GM21515 (cell line): ENCODE results near the gene SYNJ1.
A peak's percentile ranks its signal among the peaks of the same experiment; 100 is the strongest.
"Not testable (repeated sequence)": the region's sequence is repeated elsewhere in the genome, so short reads cannot be mapped to it uniquely, and the experiment has no call there.

Experiments used
- ATAC-seq: cut with Tn5 transposase; IDR thresholded peaks from one replicate; pipeline ENCODE4 v1.9.1; 2021; ENCODE audit not compliant: unreplicated experiment

The SYNJ1 gene

GRCh38 chr21:32626621-32627196 is 101.1 kb downstream of the SYNJ1 start:
- no peak for ATAC-seq

- ATAC-seq: not testable (repeated sequence)
These were observed 109.6 kb downstream of the SYNJ1 start for GRCh38 chr21:32618218-32618617.

- no peak for ATAC-seq
These were observed 114.3 kb downstream of the SYNJ1 start for GRCh38 chr21:32613436-32614043.

DNA sequence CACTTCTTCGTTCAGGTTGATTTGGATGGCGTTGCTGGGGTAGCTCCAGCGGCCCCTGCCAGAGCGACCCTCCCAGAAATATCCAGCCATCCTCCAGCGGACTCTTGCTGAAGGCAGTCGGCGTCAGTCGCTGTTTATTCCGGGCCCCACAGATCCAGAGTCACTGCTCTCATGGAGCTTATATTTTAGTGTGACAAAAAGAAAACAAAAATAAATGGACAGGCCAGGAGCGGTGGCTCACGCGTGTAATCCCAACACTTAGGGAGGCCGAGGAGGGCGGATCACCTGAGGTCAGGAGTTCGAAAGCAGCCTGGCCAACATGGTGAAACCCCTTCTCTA is 114.8 kb downstream of the SYNJ1 start:
- no peak for ATAC-seq

GRCh38 chr21:32612075-32612998 is 115.5 kb downstream of the SYNJ1 start, which contains the start of gene CFAP298:
TSS of gene CFAP298 (minus strand) at chr21:32612377. CDS start at chr21:32612243, 134 bp downstream.
- ATAC-seq: peak; percentile 93

DNA sequence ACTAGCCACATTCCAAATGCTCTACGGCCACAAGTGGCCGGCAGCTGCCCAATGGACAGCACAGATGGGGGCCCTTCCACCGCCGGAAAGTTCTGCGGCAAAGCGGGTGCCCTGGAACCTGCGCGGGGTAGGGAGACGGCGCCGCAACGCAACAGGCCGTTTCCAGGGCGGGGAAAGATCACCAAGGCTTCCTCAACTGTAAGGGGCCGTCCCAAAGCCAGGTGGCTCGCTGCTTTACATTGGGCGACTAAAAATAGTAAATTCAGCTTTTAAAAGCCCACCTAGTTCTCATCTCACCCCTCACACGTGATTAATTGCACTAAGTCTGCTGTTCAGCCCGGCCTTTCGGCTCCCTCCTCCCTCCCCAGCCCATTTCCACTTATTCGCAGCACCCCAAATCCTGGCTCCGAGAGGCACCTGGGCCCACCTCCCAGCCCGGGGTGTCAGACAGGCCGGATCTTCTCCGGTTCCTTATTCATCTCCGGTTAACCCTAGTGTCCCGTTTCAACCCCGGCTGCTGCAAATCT is 116.3 kb downstream of the SYNJ1 start:
- ATAC-seq: peak; percentile 17

DNA sequence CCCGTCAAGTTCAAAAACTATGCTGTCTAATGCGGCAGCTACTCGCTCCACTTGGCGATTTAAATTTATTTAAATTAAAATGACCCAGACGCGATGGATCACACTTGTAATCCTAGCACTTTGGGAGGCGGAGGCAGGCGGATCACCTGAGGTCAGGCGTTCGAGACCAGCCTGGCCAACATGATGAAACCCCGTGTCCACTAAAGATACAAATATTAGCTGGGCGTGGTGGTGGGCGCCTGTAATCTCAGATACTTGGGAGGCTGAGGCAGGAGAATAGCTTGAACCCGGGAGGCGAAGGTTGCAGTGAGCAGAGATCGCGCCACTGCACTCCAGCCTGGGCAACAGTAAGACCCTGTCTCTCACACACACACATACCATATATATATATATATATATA is 116.9 kb downstream of the SYNJ1 start:
- ATAC-seq: not testable (repeated sequence)

- ATAC-seq: no peak
These were observed 119.0 kb downstream of the SYNJ1 start for GRCh38 chr21:32608851-32609250.

GRCh38 chr21:32605469-32605868 is 122.3 kb downstream of the SYNJ1 start:
- no peak for ATAC-seq

- ATAC-seq: no peak
These were observed 123.3 kb downstream of the SYNJ1 start for GRCh38 chr21:32604464-32604863.

DNA sequence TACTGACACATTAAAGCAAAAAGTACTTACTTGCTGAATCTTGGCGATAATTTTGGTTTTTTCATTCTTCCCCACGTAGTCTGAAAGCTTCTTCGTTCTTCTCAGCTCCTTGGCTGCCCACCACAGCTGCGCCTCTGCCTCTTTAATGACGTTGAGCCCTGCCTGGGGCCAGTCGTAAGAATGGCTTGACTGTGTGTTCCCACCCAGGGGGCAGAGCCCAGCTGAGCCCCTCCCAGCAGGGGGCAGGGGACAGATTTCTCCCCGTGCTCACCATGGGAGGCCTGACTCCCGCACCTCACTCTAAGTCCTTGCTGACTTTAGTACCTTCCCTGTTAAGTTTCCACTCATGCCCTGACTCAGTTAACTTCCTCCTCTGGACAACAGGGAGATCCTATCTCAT is 124.7 kb downstream of the SYNJ1 start:
- no peak for ATAC-seq

- ATAC-seq: no peak
These were observed 125.7 kb downstream of the SYNJ1 start for GRCh38 chr21:32602099-32602498.

DNA sequence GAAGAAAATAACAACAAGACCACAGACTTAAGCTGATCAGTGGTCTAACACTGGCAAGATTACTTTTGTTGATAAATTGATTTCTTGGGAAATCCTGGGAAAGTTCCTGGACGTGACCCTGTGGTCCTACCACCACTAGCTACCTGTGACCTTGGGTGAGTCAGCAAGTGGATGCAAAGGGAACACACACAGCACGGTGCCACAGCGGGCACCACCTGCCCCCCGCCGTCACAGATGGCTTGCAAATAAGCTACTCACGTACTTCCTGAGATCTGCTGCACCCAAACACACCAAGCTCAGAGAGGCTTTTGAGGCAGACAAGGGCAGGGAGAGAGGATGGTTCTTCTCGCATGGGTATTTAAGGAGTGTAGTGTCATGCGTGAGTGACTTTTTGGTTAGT is 128.3 kb downstream of the SYNJ1 start:
- ATAC-seq: no peak

GRCh38 chr21:32599091-32599490 is 128.7 kb downstream of the SYNJ1 start:
- no peak for ATAC-seq

GRCh38 chr21:32597205-32597604 is 130.6 kb downstream of the SYNJ1 start:
- no peak for ATAC-seq

- no peak for ATAC-seq
These were observed 132.4 kb downstream of the SYNJ1 start for GRCh38 chr21:32595431-32595830.

DNA sequence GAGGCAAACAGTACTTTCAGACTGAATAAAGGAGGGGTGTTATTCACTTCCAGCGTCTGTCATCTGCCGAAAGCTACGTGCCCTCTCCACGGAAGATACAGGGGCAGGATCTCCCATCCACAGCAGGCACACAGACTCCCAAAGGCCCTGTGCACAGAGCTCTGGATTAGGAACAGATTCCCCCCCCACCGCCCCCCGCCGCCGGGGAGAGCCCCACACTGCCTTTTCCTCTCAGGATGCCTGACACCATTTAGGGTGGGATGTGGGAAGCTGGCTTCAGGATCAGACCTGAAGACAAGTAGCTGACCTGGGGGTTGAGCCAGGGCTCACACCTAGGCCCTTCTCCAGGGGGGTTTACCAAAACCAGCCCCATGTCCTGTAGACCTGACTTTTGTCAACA is 134.1 kb downstream of the SYNJ1 start:
- ATAC-seq: no peak

GRCh38 chr21:32592929-32593502 is 134.8 kb downstream of the SYNJ1 start:
- ATAC-seq: no peak

- ATAC-seq: no peak
These were observed 137.7 kb downstream of the SYNJ1 start for GRCh38 chr21:32590130-32590529.

DNA sequence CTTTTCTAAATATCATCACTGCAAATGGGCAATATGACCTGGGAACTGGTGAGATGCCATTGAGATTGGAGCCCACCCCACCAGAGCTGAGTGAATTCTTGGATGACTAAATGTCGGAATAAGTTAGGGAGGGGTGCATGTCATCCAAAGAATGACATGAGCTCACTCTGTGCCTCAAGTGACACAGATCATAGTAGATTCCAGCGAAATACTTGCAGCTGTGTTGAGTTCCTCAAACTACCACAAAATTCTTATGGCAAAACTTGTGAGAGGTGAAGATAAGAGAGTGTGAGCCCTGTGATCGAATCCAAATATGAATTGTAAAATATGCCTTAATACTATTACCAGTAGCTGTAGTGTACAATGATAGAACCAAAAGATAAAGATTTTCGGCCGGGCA is 140.2 kb downstream of the SYNJ1 start:
- no peak for ATAC-seq

GRCh38 chr21:32587120-32587519 is 140.7 kb downstream of the SYNJ1 start:
- no peak for ATAC-seq
